GM19467 (cell line): Measurements from ENCODE around the gene TATDN2.

Experiments
- ATAC-seq: cut with Tn5 transposase; IDR thresholded peaks from one replicate; pipeline ENCODE4 v1.9.1; 2021; ENCODE audit warnings: mild to moderate bottlenecking, moderate library complexity; ENCODE audit not compliant: unreplicated experiment

Gene TATDN2

GRCh38 chr3:10234526-10235230, 13.6 kb upstream of the TATDN2 start:
- no peak for ATAC-seq

DNA sequence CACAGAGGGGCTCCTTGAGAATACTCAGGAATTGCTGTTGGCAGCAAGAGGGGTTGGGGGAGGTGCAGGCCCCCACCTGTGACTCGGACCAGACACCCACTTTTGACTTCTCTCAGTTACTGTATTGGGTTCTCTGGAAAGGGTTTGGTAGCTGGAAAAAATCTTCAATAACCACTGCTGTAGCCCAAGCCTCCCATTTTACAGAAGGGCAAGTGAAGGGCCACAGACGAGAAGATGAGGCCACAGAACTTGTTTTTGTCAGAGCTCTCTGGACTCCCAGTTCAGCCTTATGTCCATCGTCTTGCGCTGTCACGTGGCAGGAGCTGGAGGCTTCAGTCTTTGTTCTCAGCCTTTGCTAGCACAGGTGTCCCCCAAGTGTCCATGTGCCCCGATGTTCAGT, 12.7 kb upstream of the TATDN2 start:
- ATAC-seq: no peak

GRCh38 chr3:10238345-10239183, 9.7 kb upstream of the TATDN2 start:
- ATAC-seq: no peak

DNA sequence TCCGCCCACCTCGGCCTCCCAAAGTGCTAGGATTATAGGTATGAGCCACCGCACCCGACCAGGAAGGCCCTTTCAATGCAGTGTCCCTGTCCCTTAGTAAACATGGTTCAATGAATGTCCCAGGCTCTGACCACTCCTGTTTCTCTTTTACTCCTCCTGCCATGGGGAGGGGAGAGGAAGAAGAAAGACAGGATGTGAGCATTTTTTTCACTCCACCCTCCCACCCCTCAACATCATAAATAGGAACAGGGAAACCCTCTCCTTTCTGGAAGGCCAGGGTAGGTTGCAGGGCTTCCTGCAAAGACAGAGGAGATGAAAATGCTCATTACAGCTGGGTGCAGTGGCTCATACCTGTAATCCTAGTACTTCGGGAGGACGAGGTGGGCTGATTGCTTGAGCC, 7.5 kb upstream of the TATDN2 start:
- ATAC-seq: no peak

GRCh38 chr3:10242182-10243065, 5.8 kb upstream of the TATDN2 start:
- no peak for ATAC-seq

DNA sequence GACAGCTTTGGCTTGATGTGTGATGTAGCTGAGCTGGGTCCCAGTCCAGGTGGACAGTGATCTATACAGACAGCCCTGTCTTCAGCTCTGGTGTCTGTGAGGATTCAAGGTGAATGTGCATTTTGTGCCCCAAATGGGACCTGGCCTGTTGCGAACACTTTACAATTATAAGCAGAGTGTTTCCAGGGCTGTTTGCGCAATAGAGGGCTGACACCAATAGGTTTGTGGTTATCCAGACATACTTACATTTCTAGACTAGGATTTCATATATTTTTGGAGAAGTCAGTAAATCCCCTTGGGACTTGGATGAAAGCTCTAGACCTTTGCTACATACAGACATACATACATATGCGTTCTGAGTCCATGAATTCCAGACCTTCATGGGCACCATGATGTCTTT, 4.2 kb upstream of the TATDN2 start:
- ATAC-seq: no peak

DNA sequence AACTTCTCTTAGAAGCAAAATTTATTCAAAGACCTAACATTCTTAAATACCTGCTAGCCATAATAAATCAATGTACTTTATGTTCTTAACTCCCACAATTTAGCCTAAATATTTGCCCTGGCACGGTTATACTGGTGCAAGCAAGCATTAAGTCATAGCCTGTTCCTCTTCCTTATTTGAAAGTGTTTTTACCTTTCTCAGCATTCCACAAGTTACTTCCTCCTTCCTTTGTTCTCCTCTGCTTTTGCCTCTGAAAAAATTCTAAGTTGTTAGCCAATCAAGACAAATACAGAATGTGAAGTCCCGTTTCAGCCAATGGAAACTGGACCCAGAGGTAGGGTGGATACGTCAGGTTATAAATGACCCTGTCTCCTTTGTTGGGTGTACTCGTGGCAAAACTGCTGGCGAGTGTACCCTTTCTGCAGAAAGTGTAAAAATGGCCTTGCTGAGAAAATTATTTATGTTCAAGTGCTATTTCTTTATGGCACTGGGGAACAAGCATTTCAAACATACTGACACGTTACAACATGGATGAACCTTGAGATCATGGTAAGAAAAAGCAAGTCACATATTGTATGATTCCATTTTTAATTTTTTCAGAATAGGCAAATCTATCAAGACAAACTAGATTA, 3.1 kb upstream of the TATDN2 start:
- ATAC-seq: no peak

DNA sequence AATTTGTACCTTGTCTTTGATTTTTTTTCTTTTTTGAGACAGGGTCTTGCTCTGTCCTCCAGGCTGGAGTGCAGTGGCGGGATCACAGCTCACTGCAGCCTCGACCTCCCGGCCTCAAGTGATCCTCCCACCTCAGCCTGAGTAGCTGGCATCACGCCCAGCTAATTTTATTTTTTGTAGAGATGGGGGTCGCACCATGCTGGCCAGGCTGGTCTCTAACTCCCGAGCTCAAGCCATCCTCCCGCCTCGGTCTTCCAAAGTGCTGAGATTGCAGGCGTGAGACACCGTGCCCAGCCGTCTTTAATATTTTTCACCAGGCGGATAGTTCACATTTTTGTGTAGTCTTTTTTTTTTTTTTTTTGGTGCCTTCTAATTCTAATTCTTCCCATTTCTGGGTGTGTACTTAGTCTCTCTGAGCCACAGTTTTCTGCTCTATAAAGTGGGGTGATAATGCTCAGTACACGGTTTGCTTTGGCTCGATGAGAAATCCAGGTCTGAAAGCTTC, 528 bp upstream of the TATDN2 start:
- ATAC-seq: no peak

DNA sequence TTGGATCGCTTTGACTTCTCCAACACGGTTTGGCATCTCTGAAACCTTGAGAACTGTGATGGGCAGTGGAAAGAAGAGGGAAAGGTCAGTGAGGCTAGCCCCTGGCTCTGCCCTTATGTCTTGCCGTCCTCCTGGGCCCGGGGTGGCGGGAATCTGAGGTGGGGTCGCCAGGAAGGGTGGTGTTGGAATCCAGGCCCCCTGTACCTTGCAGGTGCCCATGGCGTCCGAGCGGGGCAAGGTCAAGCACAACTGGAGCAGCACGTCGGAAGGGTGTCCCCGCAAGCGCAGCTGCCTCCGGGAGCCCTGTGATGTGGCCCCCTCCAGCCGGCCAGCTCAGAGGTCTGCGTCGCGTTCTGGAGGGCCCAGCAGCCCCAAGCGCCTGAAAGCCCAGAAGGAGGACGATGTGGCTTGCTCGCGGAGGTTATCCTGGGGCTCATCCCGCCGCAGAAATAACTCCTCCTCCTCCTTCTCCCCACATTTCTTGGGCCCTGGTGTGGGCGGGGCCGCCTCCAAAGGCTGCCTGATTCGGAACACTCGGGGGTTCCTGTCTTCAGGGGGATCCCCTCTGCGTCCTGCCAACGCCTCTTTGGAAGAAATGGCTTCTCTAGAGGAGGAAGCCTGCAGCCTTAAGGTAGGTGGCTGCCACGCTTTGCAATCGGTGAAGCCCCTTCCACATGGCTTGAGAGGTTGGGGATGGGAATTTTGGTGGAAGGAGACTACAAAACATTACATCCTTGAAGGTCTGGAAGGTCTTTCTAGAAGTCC, 907 bp downstream of the TATDN2 start:
- no peak for ATAC-seq

GRCh38 chr3:10249833-10250232, 1.6 kb downstream of the TATDN2 start:
- ATAC-seq: no peak

GRCh38 chr3:10251006-10251405, 2.7 kb downstream of the TATDN2 start:
- no peak for ATAC-seq

GRCh38 chr3:10253731-10254130, 5.5 kb downstream of the TATDN2 start:
- no peak for ATAC-seq

- ATAC-seq: no peak
Observed at GRCh38 chr3:10255835-10256234, 7.6 kb downstream of the TATDN2 start.

DNA sequence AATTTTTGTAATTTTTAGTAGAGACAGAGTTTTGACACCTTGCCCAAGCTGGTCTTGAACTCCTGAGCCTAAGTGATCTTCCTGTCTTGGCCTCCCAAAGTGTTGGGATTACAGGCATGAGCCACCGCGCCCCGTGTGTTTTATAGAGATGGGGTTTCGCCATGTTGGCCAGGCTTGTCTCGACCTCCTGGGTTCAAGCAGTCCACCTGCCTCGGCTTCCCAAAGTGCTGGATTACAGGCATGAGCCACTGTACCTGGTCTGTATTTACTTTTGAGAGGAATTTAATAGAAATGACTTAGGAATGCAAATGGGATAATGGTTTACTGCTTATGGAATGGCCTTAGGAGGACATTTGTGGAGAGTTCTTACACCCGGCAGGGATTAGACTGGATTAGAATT, 10.8 kb downstream of the TATDN2 start:
- no peak for ATAC-seq

- no peak for ATAC-seq
Observed at GRCh38 chr3:10259798-10260197, 11.5 kb downstream of the TATDN2 start.

GRCh38 chr3:10260211-10260701, 12.0 kb downstream of the TATDN2 start:
- no peak for ATAC-seq

DNA sequence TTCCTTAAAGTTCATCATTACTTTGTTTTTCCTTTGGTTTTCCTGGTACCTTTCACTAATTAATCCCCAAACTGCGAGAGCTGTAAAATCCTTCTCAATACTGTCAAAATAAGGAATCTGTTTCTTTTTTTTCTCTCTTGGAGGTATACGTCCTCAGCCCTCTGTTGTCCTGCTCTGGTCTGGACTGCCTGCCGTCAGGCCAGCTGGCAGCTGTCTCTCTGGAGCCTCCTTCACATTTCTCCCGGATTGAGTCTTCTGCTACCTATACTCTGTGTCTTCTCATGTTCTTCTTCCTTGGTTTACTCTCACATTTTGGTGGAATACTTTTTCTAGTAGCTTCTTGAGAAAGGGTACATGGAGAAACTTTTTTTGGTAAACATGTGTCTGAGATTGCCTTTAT, 13.8 kb downstream of the TATDN2 start:
- no peak for ATAC-seq

DNA sequence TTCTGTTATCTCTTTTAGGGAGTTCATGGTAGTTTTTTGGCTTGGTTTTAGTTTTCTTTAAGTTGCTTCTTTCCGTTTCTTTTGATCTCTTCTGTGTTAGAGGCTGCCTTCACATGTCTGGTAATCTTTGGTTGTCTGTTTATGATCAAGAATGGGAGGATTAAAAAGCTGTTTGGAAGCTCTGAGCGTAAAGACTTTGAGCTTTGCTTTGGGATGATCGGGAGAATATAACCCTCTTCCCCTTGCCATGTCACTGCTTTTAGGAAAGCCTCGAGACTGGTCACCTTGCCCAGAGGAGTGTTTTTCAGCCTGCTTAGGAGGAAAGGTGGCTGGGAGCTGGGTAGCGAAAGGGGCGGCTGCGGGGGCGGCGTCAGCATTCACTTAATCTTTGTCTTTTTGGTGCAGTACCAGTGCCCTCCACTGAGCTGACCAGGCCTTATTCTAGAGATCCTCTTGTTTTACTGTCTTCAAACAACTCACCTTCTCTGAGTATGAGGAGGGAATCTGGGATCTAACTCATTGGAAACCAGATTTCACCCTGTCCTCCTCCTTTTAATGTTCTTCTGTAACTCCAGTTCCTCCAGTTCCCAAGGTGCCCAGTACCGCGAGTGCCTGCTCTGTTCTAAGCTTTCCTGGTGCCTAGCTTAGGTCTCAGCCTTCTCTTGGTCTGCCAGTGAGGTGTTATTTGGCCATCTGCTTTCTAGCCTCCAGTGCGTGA, 15.5 kb downstream of the TATDN2 start:
- no peak for ATAC-seq

- no peak for ATAC-seq
Observed at GRCh38 chr3:10265833-10266232, 17.6 kb downstream of the TATDN2 start.
